ENCODE data around the gene RHBDF2. TPM values are rescaled to one million over a fixed set of nuclear protein-coding genes. Genes with fewer than 3 reads are reported as not detected.

RHBDF2 gene
- total and polyA plus RNA-seq, 4 donors, result 20.1 to 116 (median 39.6) TPM

Other genes starting within 250 kb of the RHBDF2 start
- 10 to 100 TPM; 11.6 to 57.1 TPM for gene UBALD2, start 236.1 kb downstream of the RHBDF2 start, total RNA-seq
- gene UBALD2, start 236.1 kb downstream of the RHBDF2 start, polyA plus RNA-seq, result 10 to 100 TPM; 59.8 to 64.0 TPM
- 1 to 10 TPM; 2.3 to 3.0 TPM for gene QRICH2, start 193.1 kb downstream of the RHBDF2 start, total RNA-seq
- gene QRICH2, start 193.1 kb downstream of the RHBDF2 start, polyA plus RNA-seq, result 1 to 10 TPM; 2.5 to 4.7 TPM
- 10 to 100 TPM; 35.1 to 74.7 TPM for gene PRPSAP1, start 147.5 kb downstream of the RHBDF2 start, total RNA-seq
- gene PRPSAP1, start 147.5 kb downstream of the RHBDF2 start, polyA plus RNA-seq, result 10 to 100 TPM; 29.8 to 34.0 TPM
- gene SPHK1, start 116.8 kb downstream of the RHBDF2 start, total RNA-seq, result 10 to 100 TPM; 13.7 to 17.6 TPM
- gene SPHK1, start 116.8 kb downstream of the RHBDF2 start, polyA plus RNA-seq, result 10 to 100 TPM; 11.0 to 82.4 TPM
- gene UBE2O, start 48.3 kb downstream of the RHBDF2 start, total RNA-seq, result 10 to 100 TPM; 24.3 to 24.6 TPM
- gene UBE2O, start 48.3 kb downstream of the RHBDF2 start, polyA plus RNA-seq, result 10 to 100 TPM; 10.8 to 11.1 TPM
- gene AANAT, start 33.8 kb downstream of the RHBDF2 start, total RNA-seq, result under 1 TPM in 1 of 2 donors, not detected in 1; 0.31 TPM
- gene AANAT, start 33.8 kb downstream of the RHBDF2 start, polyA plus RNA-seq, result under 1 TPM in 1 of 2 donors, not detected in 1; 0.10 TPM
- gene CYGB, start 36.3 kb upstream of the RHBDF2 start, total RNA-seq, result 10 to 100 TPM; 15.9 to 20.0 TPM
- 10 to 100 TPM; 21.4 to 30.4 TPM for gene CYGB, start 36.3 kb upstream of the RHBDF2 start, polyA plus RNA-seq
- 10 to 100 TPM in 1 of 2 donors, 1 to 10 TPM in 1; 3.3 to 11.3 TPM for gene PRCD, start 38.6 kb upstream of the RHBDF2 start, total RNA-seq
- 1 to 10 TPM; 2.0 to 7.9 TPM for gene PRCD, start 38.6 kb upstream of the RHBDF2 start, polyA plus RNA-seq
- gene ST6GALNAC2, start 84.4 kb upstream of the RHBDF2 start, total RNA-seq, result 10 to 100 TPM; 20.8 to 38.0 TPM
- gene ST6GALNAC2, start 84.4 kb upstream of the RHBDF2 start, polyA plus RNA-seq, result 10 to 100 TPM; 12.1 to 15.4 TPM
- 10 to 100 TPM; 22.5 to 24.9 TPM for gene ST6GALNAC1, start 142.3 kb upstream of the RHBDF2 start, total RNA-seq
- 10 to 100 TPM; 13.9 to 19.3 TPM for gene ST6GALNAC1, start 142.3 kb upstream of the RHBDF2 start, polyA plus RNA-seq
- gene MXRA7, start 209.5 kb upstream of the RHBDF2 start, total RNA-seq, result 100 to 1,000 TPM; 101 to 127 TPM
- gene MXRA7, start 209.5 kb upstream of the RHBDF2 start, polyA plus RNA-seq, result 10 to 100 TPM; 60.9 to 65.4 TPM
- 10 to 100 TPM; 25.6 to 34.3 TPM for gene JMJD6, start 225.2 kb upstream of the RHBDF2 start, total RNA-seq
- 10 to 100 TPM; 23.8 to 52.9 TPM for gene JMJD6, start 225.2 kb upstream of the RHBDF2 start, polyA plus RNA-seq
- gene METTL23, start 225.4 kb upstream of the RHBDF2 start, total RNA-seq, result 10 to 100 TPM; 23.1 to 34.5 TPM
- gene METTL23, start 225.4 kb upstream of the RHBDF2 start, polyA plus RNA-seq, result 10 to 100 TPM; 37.7 to 43.1 TPM
- 100 to 1,000 TPM; 172 to 215 TPM for gene SRSF2, start 235.9 kb upstream of the RHBDF2 start, total RNA-seq
- gene SRSF2, start 235.9 kb upstream of the RHBDF2 start, polyA plus RNA-seq, result 100 to 1,000 TPM; 136 to 251 TPM
- gene MFSD11, start 236.7 kb upstream of the RHBDF2 start, total RNA-seq, result 10 to 100 TPM; 30.5 to 57.5 TPM
- gene MFSD11, start 236.7 kb upstream of the RHBDF2 start, polyA plus RNA-seq, result 10 to 100 TPM; 12.0 to 19.5 TPM

Measured in lung (tissue), 4 donors.